Lung (tissue), 12 donors: ENCODE results near the gene ITGB2. TPM values are rescaled to one million over a fixed set of nuclear protein-coding genes. Genes with fewer than 3 reads are reported as not detected.

Experiments used
- ATAC-seq: fragments of 200-7000 bp; cut with Tn5 transposase; one replicate; pipeline ENCODE4 v1.9.1; 2020; ENCODE audit warnings: moderate number of reproducible peaks; ENCODE audit not compliant: insufficient read depth, low FRiP score
- DNase-seq, 3 donors: peaks; one replicate each; pipeline ENCODE4 v3.0.0-alpha.2; 2013 to 2017
- H3K27ac ChIP-seq, 2 donors: one replicate each; pipeline ENCODE4 v1.5.1; 2013; ENCODE audit warnings: mild to moderate bottlenecking in 2 of 2, moderate library complexity in 2 of 2, control low read depth in 1 of 2, inconsistent platforms in 1 of 2, low read depth in 1 of 2, low read length in 1 of 2
- H3K27me3 ChIP-seq, 3 donors: one replicate each; pipeline ENCODE4 v1.5.1; 2013; ENCODE audit warnings: low read length in 2 of 3; ENCODE audit not compliant: control insufficient read depth in 3 of 3, insufficient read depth in 3 of 3
- H3K36me3 ChIP-seq, 4 donors: one replicate each; pipeline ENCODE4 v1.5.1; 2013; ENCODE audit warnings: low read length in 4 of 4, mild to moderate bottlenecking in 1 of 4, moderate library complexity in 1 of 4; ENCODE audit not compliant: control insufficient read depth in 4 of 4, insufficient read depth in 4 of 4
- H3K4me1 ChIP-seq, 5 donors: one replicate each; pipeline ENCODE4 v1.5.1; 2013; ENCODE audit warnings: low read length in 5 of 5, mild to moderate bottlenecking in 2 of 5, moderate library complexity in 1 of 5; ENCODE audit not compliant: control insufficient read depth in 5 of 5, insufficient read depth in 5 of 5
- H3K4me3 ChIP-seq: one replicate; pipeline ENCODE4 v1.5.1; 2013; ENCODE audit warnings: mild to moderate bottlenecking, control low read depth, moderate library complexity
- H3K9ac ChIP-seq, 2 donors: one replicate each; pipeline ENCODE4 v1.5.1; 2013; ENCODE audit warnings: low read length in 2 of 2, control low read depth in 1 of 2; ENCODE audit not compliant: insufficient read depth in 1 of 2
- H3K9me3 ChIP-seq, 4 donors: one replicate each; pipeline ENCODE4 v1.5.1; 2013; ENCODE audit warnings: low read length in 3 of 4, mild to moderate bottlenecking in 1 of 4, moderate library complexity in 1 of 4; ENCODE audit not compliant: control insufficient read depth in 4 of 4, insufficient read depth in 3 of 4
- WGBS, 2 donors: extraction: QIAGEN DNeasy Blood & Tissue Kit; methylation state at CpG; one replicate each; pipeline ENCODE4 v1.1.7; 2013; 5-methylcytosine and 5-hydroxymethylcytosine counted together
- polyA plus RNA-seq, 2 donors: library from polyadenylated mRNA; stranded (reverse); fragments of 200-250 nt; gene quantifications; one replicate each; pipeline ENCODE4 v1.2.1, GENCODE V29; 2013
- total RNA-seq, 2 donors: library from RNA; depleted of rRNA in 1 of 2; stranded (reverse); fragments of >200 nt in 1 of 2; gene quantifications; one replicate each; pipeline ENCODE4 v1.2.1, GENCODE V29; 2014 to 2021
- TF ChIP-seq, protein P1 (sequence below): IDR thresholded peaks from 2 replicates; pipeline ENCODE4 v1.5.1; 2012; ENCODE audit warnings: mild to moderate bottlenecking; ENCODE audit errors: control extremely low read depth, extremely low read depth
- donor health status: control.
- donor health status: control.
- donor health status: Bipolar disorder and iron deficiency.
- donor health status: healthy.
- donor health status: DM: yes; HTN: yes; CAD: no.

ITGB2 gene
- total and polyA plus RNA-seq, 4 donors, result 52.9 to 376 (median 187) TPM

- Histone ChIP-seq H3K9ac (peak overlapping the region; percentile 49 to 81), H3K4me3 (peak overlapping the region; percentile 90), H3K36me3 (peaks cover 0 to 20% (median 6%) of the 10 kb centered on the region in 4 donors), H3K9me3 (no peaks in the 10 kb centered on the region), H3K27me3 (no peaks in the 10 kb centered on the region), H3K4me1 (peaks cover 0 to 22% (median 15%) of the 10 kb centered on the region in 5 donors), H3K27ac (peak overlapping the region in 1 of 2 donors; percentile 81)
- TF ChIP-seq, protein P1, sequence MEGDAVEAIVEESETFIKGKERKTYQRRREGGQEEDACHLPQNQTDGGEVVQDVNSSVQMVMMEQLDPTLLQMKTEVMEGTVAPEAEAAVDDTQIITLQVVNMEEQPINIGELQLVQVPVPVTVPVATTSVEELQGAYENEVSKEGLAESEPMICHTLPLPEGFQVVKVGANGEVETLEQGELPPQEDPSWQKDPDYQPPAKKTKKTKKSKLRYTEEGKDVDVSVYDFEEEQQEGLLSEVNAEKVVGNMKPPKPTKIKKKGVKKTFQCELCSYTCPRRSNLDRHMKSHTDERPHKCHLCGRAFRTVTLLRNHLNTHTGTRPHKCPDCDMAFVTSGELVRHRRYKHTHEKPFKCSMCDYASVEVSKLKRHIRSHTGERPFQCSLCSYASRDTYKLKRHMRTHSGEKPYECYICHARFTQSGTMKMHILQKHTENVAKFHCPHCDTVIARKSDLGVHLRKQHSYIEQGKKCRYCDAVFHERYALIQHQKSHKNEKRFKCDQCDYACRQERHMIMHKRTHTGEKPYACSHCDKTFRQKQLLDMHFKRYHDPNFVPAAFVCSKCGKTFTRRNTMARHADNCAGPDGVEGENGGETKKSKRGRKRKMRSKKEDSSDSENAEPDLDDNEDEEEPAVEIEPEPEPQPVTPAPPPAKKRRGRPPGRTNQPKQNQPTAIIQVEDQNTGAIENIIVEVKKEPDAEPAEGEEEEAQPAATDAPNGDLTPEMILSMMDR, result no peak
- ATAC-seq, result no peak
- DNase-seq, result no peak
- WGBS, 2 donors, result 0% methylated on average over 39 to 53 of the region's 53 CpGs
Observed at GRCh38 chr21:44940116-44940631, 19.5 kb upstream of the ITGB2 start.

DNA sequence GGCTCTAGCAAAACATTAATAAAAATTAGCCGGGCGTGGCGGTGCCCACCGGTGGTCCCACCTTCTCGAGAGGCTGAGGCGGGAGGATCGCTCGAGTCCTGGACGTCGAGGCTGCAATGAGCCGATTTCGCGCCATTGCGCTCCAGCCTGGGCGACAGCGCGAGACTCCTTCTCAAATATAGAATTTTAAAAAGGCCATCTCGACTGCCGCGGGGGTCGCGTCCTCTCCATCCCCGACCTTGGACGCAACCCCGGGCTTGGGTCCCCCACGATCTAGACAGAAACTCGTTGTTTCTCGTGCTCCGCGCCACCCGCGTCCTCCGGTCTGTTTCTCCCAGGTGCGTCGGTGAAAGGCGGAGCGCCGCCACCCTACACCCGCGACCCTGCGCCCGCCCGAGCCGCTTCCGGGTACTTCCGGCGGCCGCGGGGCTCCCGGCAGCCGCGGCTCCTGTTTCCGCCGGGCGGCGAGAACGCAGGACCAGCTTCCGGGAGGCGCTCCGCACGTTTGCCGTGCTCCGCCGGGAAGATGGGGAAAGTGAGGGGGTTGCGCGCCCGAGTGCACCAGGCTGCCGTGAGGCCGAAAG is 18.9 kb upstream of the ITGB2 start, which contains the start of gene SLX9:
SLX9 (plus strand) TSS at position 498 of the 584 bp plus-strand sequence; CDS start at position 527, 29 bp downstream.
- peak within 1 kb of the TSS; percentile 90 for H3K4me3 ChIP-seq
- DNase-seq, result peak; percentile 77 to 87 (median 83)
- H3K27me3 ChIP-seq, result no peaks in the 10 kb centered on the region
- peak within 1 kb of the TSS; percentile 28 to 81 for H3K27ac ChIP-seq
- H3K9me3 ChIP-seq, result no peaks in the 10 kb centered on the region
- peaks cover 0 to 17% (median 4%) of the 10 kb centered on the region in 4 donors for H3K36me3 ChIP-seq
- TF ChIP-seq, protein P1, result no peak
- H3K9ac ChIP-seq, result peak within 1 kb of the TSS; percentile 79 to 81
- 2% methylated on average over 65 to 69 of the region's 69 CpGs for WGBS, 2 donors
- ATAC-seq, result peak; percentile 90
- H3K4me1 ChIP-seq, result peaks cover 0 to 22% (median 15%) of the 10 kb centered on the region in 5 donors

GRCh38 chr21:44938772-44939531 is 18.3 kb upstream of the ITGB2 start:
- Histone ChIP-seq H3K4me1 (peaks cover 0 to 22% (median 15%) of the 10 kb centered on the region in 5 donors), H3K4me3 (peak overlapping the region; percentile 90), H3K27me3 (no peaks in the 10 kb centered on the region), H3K9ac (peak overlapping the region; percentile 58 to 79), H3K36me3 (peaks cover 0 to 11% (median 2%) of the 10 kb centered on the region in 4 donors), H3K27ac (no peak overlapping the region), H3K9me3 (no peaks in the 10 kb centered on the region)
- DNase-seq, result no peak
- WGBS, 2 donors, result 86 to 87% methylated on average over 18 of the region's 18 CpGs
- TF ChIP-seq, protein P1, result no peak
- no peak for ATAC-seq
